VCaP (cell line): ENCODE data around the gene PHACTR3.
A peak's percentile ranks its signal among the peaks of the same experiment; 100 is the strongest.

Experiments used
- H3K27ac ChIP-seq: fragments of 450-650 bp; 2 replicates; pipeline ENCODE4 v1.5.1; 2017
- TF ChIP-seq, protein P1 (sequence below): fragments of 450-650 bp; conservative IDR thresholded peaks from 2 replicates; pipeline ENCODE4 v1.5.1; 2017; ENCODE audit warnings: mild to moderate bottlenecking, moderate library complexity

PHACTR3 gene

DNA sequence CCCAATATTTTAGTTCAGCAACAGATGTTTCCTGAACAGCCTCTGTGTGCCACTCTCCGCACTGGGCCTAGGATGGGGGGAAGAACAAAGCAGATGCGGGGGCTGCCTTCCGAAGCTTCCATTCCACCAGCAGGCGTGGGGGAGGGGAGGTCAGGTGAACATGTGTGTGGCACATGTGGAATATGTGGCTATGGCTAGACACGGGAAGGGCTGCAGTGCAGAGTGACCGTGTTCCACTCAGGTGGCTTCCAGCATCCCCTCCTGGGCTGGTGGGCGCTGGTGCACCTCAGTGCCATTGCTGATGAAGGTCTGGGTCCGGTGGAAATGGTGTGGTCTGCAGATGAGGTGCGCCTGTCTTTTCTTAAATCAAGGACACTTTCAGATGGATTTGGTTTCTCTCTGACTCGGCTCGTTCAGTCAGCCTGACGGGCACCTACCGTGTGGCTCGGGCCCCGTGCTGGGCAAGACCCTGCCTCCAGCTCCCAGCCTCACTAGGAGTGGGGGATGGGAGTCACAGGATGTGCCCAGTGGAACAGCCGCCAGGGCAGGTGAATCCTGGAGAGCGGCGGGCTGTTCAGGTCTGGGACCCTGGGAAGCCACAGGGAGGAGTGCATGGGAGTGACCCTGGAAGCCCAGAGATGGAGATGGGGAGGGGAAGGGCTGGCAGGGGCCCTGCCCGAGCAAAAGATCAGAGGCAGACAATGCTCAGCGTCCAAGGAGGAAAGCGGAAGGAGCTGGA is 218.1 kb downstream of the PHACTR3 start:
- H3K27ac ChIP-seq = no peak overlapping the region
- TF ChIP-seq, protein P1, sequence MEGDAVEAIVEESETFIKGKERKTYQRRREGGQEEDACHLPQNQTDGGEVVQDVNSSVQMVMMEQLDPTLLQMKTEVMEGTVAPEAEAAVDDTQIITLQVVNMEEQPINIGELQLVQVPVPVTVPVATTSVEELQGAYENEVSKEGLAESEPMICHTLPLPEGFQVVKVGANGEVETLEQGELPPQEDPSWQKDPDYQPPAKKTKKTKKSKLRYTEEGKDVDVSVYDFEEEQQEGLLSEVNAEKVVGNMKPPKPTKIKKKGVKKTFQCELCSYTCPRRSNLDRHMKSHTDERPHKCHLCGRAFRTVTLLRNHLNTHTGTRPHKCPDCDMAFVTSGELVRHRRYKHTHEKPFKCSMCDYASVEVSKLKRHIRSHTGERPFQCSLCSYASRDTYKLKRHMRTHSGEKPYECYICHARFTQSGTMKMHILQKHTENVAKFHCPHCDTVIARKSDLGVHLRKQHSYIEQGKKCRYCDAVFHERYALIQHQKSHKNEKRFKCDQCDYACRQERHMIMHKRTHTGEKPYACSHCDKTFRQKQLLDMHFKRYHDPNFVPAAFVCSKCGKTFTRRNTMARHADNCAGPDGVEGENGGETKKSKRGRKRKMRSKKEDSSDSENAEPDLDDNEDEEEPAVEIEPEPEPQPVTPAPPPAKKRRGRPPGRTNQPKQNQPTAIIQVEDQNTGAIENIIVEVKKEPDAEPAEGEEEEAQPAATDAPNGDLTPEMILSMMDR = no peak

DNA sequence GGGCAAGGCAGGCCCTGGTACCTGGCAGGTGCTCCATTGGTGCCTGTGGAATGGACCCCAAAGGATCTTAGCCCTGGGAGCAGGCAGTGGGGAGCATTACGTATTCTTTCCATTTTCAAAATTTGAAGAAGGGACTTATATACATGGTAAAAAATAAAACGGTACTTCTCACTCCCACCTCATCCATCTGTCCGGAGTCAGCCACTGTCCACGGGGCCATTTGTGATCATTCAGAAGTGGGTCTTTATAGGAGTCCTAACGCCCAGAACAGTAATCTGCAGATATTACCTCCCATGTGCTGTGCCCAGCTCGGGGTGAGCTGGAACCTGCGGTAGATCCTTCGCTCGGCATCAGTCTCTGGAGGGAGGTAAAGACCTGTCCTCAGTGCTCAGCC is 218.7 kb downstream of the PHACTR3 start:
- H3K27ac ChIP-seq = no peak overlapping the region
- TF ChIP-seq, protein P1 = no peak

DNA sequence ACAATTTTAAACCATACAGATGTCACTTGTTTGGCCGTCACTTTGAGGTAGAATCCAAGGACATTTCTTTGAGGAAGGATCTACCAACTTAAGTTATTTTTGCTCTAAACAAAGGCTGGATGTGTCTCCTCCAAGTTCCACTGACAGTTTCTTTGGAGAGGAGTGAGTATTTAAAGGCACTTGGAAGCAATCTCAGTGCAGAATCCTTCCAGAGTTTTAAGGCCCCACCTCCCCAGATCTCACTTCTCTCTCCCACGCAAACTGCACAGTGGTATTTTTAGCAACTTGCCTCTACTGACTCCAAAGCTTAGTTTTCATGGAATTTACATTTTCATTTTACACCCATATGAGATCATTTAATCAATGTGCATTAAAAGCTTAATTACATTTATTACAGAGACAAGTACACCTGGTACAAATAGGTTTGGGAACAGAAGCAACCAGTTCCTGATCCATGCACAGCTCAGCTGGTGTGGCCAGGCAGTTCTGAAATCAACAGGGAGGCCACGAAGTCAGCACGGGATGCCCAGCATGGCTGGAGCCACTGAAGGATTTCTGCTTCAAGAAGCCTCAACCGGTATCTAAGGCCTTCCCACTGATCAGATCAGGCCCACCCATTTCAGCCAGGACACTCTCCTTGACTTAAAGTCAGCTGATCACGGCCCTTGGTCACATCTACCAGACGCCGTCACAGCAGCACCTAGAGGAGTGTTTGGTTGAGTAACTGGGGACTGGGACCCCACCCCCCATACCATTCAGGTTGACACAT is 219.3 kb downstream of the PHACTR3 start:
- TF ChIP-seq, protein P1 = no peak

DNA sequence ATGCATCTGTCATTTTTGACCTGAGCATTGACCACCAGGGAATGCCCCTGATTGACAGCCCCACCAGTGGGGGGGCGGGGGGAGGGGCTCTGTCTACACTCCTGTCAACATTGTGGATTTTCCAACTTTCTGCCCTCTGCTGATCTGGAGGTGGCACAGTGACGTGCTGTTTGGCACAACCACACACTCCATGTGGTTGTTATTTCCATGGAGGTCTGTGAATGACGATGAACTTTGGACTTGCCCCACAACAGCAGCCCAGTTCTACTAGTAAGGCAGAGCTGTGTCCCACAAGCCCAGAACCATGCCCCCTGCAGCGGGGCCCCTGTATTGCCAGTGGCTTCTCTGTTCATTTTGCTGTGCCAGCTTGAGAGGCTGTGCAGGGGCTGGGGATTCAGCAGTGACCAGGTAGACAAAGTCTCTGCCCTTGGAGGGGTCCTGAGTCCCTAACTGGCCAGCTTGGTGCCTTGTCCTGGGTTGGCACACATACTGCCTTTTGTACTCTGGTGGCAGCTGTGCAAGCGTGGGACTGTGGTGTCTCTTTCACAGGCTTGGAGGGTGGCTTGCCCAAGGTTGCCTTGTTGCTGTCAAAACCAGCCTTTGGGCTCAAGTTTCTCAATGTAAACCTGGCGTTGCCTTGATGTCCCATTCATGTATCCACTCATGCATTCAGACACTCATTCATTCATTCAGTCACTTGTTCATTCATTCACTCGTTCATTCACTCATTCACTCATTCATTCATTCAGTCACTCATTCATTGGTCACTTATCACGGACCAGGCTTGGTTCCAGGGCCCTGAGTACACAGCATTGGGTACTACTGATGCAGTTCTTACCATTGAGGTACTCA is 220.6 kb downstream of the PHACTR3 start:
- TF ChIP-seq, protein P1 = no peak
- H3K27ac ChIP-seq = no peak overlapping the region

More for the DNA sequence above, 219.3 kb downstream of the PHACTR3 start:
- H3K27ac ChIP-seq = no peak overlapping the region

DNA sequence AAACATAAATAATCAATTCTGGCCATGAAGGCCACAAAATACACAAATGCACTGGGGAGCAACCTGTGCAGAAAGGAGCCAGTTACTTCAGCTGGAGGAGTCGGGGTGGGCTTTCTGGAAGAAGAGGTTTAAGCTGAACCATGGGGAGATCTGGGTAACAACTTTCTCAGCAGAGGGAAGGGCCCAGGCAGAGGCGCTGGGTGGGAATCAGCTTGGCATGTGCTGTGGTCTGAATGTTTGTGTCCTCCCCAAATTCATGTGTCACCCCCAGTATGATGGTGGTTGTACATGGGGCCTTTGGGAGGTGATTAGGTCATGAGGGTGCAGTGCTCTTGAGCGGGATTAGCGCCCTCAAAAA is 221.2 kb downstream of the PHACTR3 start:
- H3K27ac ChIP-seq = peak overlapping the region; percentile 58
- TF ChIP-seq, protein P1 = no peak

DNA sequence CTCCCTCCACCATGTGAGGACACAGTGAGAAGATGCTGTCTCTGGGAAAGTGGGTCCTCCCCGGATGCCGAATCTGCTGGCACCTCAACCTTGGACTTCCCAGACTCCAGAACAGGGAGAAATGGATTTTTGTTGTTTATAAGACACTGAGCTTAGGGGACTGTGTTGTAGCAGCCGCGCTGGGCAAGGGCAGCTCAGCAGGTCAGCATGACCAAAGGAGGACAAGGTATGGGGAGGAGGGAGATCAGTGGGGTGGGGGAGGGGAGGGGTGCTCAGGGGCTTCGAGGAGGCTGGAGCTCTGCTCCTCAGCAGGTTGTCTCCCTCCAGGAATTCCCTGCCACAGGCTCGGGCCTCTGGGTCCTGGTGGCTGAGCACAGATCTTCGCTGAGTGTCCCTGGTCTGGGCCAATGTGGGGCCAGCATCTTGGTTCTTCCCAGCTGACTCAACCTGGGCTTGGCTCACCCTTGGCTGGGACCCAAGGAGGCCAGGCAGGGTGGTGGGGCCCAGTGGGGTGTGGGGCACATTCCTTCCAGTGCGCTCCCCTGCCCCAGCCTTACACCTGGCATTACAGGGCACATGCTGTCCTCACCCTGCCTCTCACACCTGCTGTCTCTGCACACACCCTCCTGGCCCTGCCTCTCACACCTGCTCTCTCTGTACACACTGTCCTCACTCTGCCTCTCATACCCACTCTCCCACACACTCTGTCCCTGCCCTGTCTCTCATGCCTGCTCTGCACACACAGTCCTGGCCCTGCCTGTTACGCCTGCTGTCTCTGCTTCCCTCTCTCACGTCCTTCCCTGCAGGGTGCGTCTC is 221.8 kb downstream of the PHACTR3 start:
- peak overlapping the region; percentile 58 for H3K27ac ChIP-seq
- TF ChIP-seq, protein P1 = no peak
